IMR-90 (cell line): Measurements from ENCODE around the gene TRAF3.

Experiments
- BHLHE40 ChIP-seq: fragments of 150-350 bp; IDR thresholded peaks from 2 replicates; pipeline ENCODE4 v1.6.1; 2016; ENCODE audit warnings: mild to moderate bottlenecking, low read depth, low read length
- CEBPB ChIP-seq: IDR thresholded peaks from 2 replicates; pipeline ENCODE4 v1.6.1; 2012; ENCODE audit warnings: low read depth, low read length, improper control_type of control experiment
- CHD1 ChIP-seq: IDR thresholded peaks from 2 replicates; pipeline ENCODE4 v1.6.1; 2012; ENCODE audit warnings: low read depth, low read length, improper control_type of control experiment
- FOS ChIP-seq: fragments of 150-350 bp; IDR thresholded peaks from 2 replicates; pipeline ENCODE4 v1.6.1; 2016; ENCODE audit warnings: low read depth, low read length
- MAFK ChIP-seq: IDR thresholded peaks from 2 replicates; pipeline ENCODE4 v1.6.1; 2012; ENCODE audit warnings: low read depth, low read length, improper control_type of control experiment
- MAZ ChIP-seq: IDR thresholded peaks from 2 replicates; pipeline ENCODE4 v1.6.1; 2012; ENCODE audit warnings: low read depth, mild to moderate bottlenecking, low read length, improper control_type of control experiment, moderate library complexity, borderline replicate concordance
- MXI1 ChIP-seq: IDR thresholded peaks from 2 replicates; pipeline ENCODE4 v1.6.1; 2012; ENCODE audit warnings: low read depth, mild to moderate bottlenecking, low read length, moderate library complexity, borderline replicate concordance
- POLR2A ChIP-seq: IDR thresholded peaks from 2 replicates; pipeline ENCODE4 v1.6.1; 2012; ENCODE audit warnings: mild to moderate bottlenecking, low read depth, low read length
- RAD21 ChIP-seq: IDR thresholded peaks from 2 replicates; pipeline ENCODE4 v1.6.1; 2012; ENCODE audit warnings: low read length, improper control_type of control experiment
- RCOR1 ChIP-seq: IDR thresholded peaks from 2 replicates; pipeline ENCODE4 v1.6.1; 2012; ENCODE audit warnings: mild to moderate bottlenecking, low read length, improper control_type of control experiment; ENCODE audit not compliant: insufficient replicate concordance
- RFX5 ChIP-seq: IDR thresholded peaks from 2 replicates; pipeline ENCODE4 v1.8.0; 2012; ENCODE audit warnings: low read depth, mild to moderate bottlenecking, low read length, moderate library complexity
- SMC3 ChIP-seq: fragments of 150-350 bp; IDR thresholded peaks from 2 replicates; pipeline ENCODE4 v1.6.1; 2016; ENCODE audit warnings: low read depth, mild to moderate bottlenecking, antibody characterized with exemption, low read length, moderate library complexity
- TF ChIP-seq, protein P1 (sequence below): conservative IDR thresholded peaks from 2 replicates; pipeline ENCODE4 v1.5.1; 2012; ENCODE audit warnings: mild to moderate bottlenecking, low read depth, low read length, improper control_type of control experiment
- TF ChIP-seq, protein P2 (sequence below): fragments of 150-350 bp; IDR thresholded peaks from 2 replicates; pipeline ENCODE4 v1.6.1; 2016; ENCODE audit warnings: low read depth, mild to moderate bottlenecking, low read length, moderate library complexity, borderline replicate concordance

DNA sequence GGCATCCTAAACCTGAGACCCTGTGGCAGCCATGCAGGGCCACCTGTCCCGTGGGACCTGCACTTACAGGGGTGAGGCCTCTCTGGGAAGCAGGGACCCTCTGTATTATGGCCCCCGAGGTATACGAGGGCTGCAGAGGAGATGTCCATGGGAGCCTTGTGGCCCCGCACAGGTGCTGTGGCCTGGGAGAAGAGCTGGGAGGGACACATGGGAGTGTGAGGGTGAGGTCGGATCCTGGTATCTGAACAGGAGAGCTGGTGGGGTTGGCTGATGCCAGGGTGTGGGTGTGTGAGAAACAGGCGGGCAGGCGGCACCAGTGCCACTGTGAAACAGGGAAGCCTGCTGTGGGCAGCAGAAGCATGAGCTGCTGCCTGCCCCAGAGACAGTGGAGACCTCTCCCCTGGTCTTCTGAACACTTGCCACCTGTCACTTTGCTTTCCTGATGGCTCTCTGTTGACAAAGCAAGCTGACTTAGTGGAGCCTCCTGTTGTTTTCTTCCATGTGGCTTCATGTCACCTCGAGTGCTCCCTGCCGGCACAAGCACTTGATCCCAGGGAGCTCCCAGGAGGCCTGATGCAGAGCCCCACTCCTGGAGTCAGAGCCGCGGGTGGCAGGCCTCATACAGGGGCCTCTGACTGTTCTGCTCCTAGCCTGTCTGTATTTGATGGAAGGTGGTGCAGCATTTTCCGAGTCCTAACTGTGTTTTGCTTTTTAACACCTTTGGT lies 125.4 kb downstream of the TRAF3 start:
- TF ChIP-seq, protein P1, sequence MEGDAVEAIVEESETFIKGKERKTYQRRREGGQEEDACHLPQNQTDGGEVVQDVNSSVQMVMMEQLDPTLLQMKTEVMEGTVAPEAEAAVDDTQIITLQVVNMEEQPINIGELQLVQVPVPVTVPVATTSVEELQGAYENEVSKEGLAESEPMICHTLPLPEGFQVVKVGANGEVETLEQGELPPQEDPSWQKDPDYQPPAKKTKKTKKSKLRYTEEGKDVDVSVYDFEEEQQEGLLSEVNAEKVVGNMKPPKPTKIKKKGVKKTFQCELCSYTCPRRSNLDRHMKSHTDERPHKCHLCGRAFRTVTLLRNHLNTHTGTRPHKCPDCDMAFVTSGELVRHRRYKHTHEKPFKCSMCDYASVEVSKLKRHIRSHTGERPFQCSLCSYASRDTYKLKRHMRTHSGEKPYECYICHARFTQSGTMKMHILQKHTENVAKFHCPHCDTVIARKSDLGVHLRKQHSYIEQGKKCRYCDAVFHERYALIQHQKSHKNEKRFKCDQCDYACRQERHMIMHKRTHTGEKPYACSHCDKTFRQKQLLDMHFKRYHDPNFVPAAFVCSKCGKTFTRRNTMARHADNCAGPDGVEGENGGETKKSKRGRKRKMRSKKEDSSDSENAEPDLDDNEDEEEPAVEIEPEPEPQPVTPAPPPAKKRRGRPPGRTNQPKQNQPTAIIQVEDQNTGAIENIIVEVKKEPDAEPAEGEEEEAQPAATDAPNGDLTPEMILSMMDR, result no peak
- TF ChIP-seq SMC3 (no peak), MXI1 (no peak), BHLHE40 (no peak), POLR2A (no peak), RAD21 (no peak), CHD1 (no peak), RCOR1 (no peak), CEBPB (no peak), FOS (no peak), MAZ (no peak), MAFK (no peak), RFX5 (no peak)
- TF ChIP-seq, protein P2, sequence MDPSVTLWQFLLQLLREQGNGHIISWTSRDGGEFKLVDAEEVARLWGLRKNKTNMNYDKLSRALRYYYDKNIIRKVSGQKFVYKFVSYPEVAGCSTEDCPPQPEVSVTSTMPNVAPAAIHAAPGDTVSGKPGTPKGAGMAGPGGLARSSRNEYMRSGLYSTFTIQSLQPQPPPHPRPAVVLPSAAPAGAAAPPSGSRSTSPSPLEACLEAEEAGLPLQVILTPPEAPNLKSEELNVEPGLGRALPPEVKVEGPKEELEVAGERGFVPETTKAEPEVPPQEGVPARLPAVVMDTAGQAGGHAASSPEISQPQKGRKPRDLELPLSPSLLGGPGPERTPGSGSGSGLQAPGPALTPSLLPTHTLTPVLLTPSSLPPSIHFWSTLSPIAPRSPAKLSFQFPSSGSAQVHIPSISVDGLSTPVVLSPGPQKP, result no peak
